ENCODE results near the gene PRDM16. TPM values are rescaled to one million over a fixed set of nuclear protein-coding genes. Genes with fewer than 3 reads are reported as not detected.

Gene PRDM16
- total and polyA plus RNA-seq, 4 donors, result 0.05 to 0.67 (median 0.19) TPM

GRCh38 chr1:3179471-3179870 is 110.5 kb downstream of the PRDM16 start:
- DNase-seq (ENCODE audit: low spot score), result no peak
- TF ChIP-seq CTCF (IDR thresholded peaks at IDR 0.05; ENCODE audit: low read depth, low read length, missing input control) (no peak), YY1 (IDR thresholded peaks at IDR 0.05) (no peak), ZBTB33 (IDR thresholded peaks at IDR 0.05) (no peak), FOXA2 (IDR thresholded peaks at IDR 0.05) (no peak), MAX (IDR thresholded peaks at IDR 0.05) (no peak), EGR1 (IDR thresholded peaks at IDR 0.05; ENCODE audit: low read depth in 2 of 2) (no peak), HNF4G (IDR thresholded peaks at IDR 0.05) (no peak), RXRA (IDR thresholded peaks at IDR 0.05) (no peak), GABPA (IDR thresholded peaks at IDR 0.05 in 1 of 2, conservative IDR thresholded peaks at IDR 0.05 in 1 of 2) (no peak), ATF3 (IDR thresholded peaks at IDR 0.05) (no peak), FOXA1 (IDR thresholded peaks at IDR 0.05) (no peak), NR2F2 (IDR thresholded peaks at IDR 0.05) (no peak), REST (IDR thresholded peaks at IDR 0.05) (no peak), HNF4A (conservative IDR thresholded peaks at IDR 0.05) (no peak), TAF1 (conservative IDR thresholded peaks at IDR 0.05) (no peak)
- Histone ChIP-seq H3K27ac (ENCODE audit: low read depth in 1 of 2, low read length in 2 of 2) (no peak overlapping the region), H3K4me3 (ENCODE audit: low read depth in 1 of 3, low read length in 3 of 3) (no peak overlapping the region), H3K27me3 (ENCODE audit: control insufficient read depth in 4 of 4, insufficient read depth in 4 of 4, low read length in 3 of 4) (no peaks in the 10 kb centered on the region), H3K9me3 (ENCODE audit: control insufficient read depth in 4 of 4, low read length in 3 of 4) (no peaks in the 10 kb centered on the region), H3K4me1 (ENCODE audit: control insufficient read depth in 4 of 4, insufficient read depth in 4 of 4, low read length in 3 of 4) (peaks cover 0 to 3% (median 2%) of the 10 kb centered on the region in 4 donors), H3K36me3 (ENCODE audit: control insufficient read depth in 4 of 4, insufficient read depth in 3 of 4, low read depth in 1 of 4, low read length in 3 of 4) (no peaks in the 10 kb centered on the region), H3K9ac (ENCODE audit: low read depth in 1 of 2, low read length in 2 of 2) (no peak overlapping the region)
- 94% methylated on average over 15 of the region's 15 CpGs for WGBS

- 90% methylated on average over 36 of the region's 36 CpGs for WGBS
- H3K27ac ChIP-seq (ENCODE audit: low read depth in 1 of 2, low read length in 2 of 2), result no peak overlapping the region
- H3K4me3 ChIP-seq (ENCODE audit: low read depth in 1 of 3, low read length in 3 of 3), result no peak overlapping the region
- H3K4me1 ChIP-seq (ENCODE audit: control insufficient read depth in 4 of 4, insufficient read depth in 4 of 4, low read length in 3 of 4), result no peaks in the 10 kb centered on the region
- H3K27me3 ChIP-seq (ENCODE audit: control insufficient read depth in 4 of 4, insufficient read depth in 4 of 4, low read length in 3 of 4), result no peaks in the 10 kb centered on the region
- no peaks in the 10 kb centered on the region for H3K36me3 ChIP-seq (ENCODE audit: control insufficient read depth in 4 of 4, insufficient read depth in 3 of 4, low read depth in 1 of 4, low read length in 3 of 4)
- no peaks in the 10 kb centered on the region for H3K9me3 ChIP-seq (ENCODE audit: control insufficient read depth in 4 of 4, low read length in 3 of 4)
- H3K9ac ChIP-seq (ENCODE audit: low read depth in 1 of 2, low read length in 2 of 2), result no peak overlapping the region
- no peak for DNase-seq (ENCODE audit: low spot score)
- TF ChIP-seq JUND (IDR thresholded peaks at IDR 0.05) (no peak), SP1 (IDR thresholded peaks at IDR 0.05) (no peak), YY1 (IDR thresholded peaks at IDR 0.05) (no peak), FOXA2 (IDR thresholded peaks at IDR 0.05) (no peak), NR2F2 (IDR thresholded peaks at IDR 0.05) (no peak), RAD21 (IDR thresholded peaks at IDR 0.05) (no peak), EGR1 (IDR thresholded peaks at IDR 0.05; ENCODE audit: low read depth in 2 of 2) (no peak), CTCF (IDR thresholded peaks at IDR 0.05; ENCODE audit: low read depth, low read length, missing input control) (no peak), HNF4G (IDR thresholded peaks at IDR 0.05) (no peak), FOXA1 (IDR thresholded peaks at IDR 0.05) (no peak), REST (IDR thresholded peaks at IDR 0.05) (no peak), MAX (IDR thresholded peaks at IDR 0.05) (no peak), TAF1 (conservative IDR thresholded peaks at IDR 0.05) (no peak)
These were observed 111.9 kb downstream of the PRDM16 start for GRCh38 chr1:3180915-3181314.
